Endothelial cell of umbilical vein (primary cell): ENCODE results near the gene ATP6V1G3. TPM values are rescaled to one million over a fixed set of nuclear protein-coding genes. Genes with fewer than 3 reads are reported as not detected.

Source experiments
- BruUV-seq: library from RNA; stranded (reverse); fragments of 400-500 nt; replicated peaks from 2 replicates; lab custom pipeline; 2021; lab: Mats Ljungman, UMichigan
- CTCF ChIA-PET: fragments of 300-600, 350-600 bp; sonication (Branson Sonifier 250); formaldehyde crosslinking; loops from one replicate; lab custom pipeline; 2021; ENCODE audit warnings: antibody characterized with exemption, inconsistent platforms; lab: Charles Lee
- POLR2A ChIA-PET: fragments of 300-600, 350-600 bp; sonication (Branson Sonifier 250); formaldehyde crosslinking; loops from one replicate; lab custom pipeline; 2021; ENCODE audit warnings: antibody characterized with exemption, inconsistent platforms; lab: Charles Lee
- DNase-seq: peaks from one replicate; pipeline ENCODE4 v3.0.0-alpha.2; 2011; ENCODE audit warnings: low read depth, low spot score
- FAIRE-seq: peaks from 2 replicates; lab custom pipeline; 2011; peaks lifted over from hg19 to GRCh38; lab: Jason Lieb, UNC
- H2AFZ ChIP-seq: 2 replicates; pipeline ENCODE4 v1.6.0; 2012; ENCODE audit warnings: low read depth, low read length, control low read depth, inconsistent platforms
- H3K27ac ChIP-seq: 2 replicates; pipeline ENCODE4 v1.5.1; 2011; ENCODE audit warnings: low read depth, mild to moderate bottlenecking, control low read depth, low read length, moderate library complexity; ENCODE audit not compliant: insufficient read depth
- H3K27me3 ChIP-seq, 2 experiments: 2 replicates each; pipeline versions ENCODE4 v1.6.0 to v1.6.1; 2011; ENCODE audit warnings: low read length in 2 of 2, mixed read lengths in 1 of 2; ENCODE audit not compliant: control insufficient read depth in 2 of 2, insufficient read depth in 2 of 2
- H3K36me3 ChIP-seq, 2 experiments: 2 replicates in 1 of 2; 3 replicates in 1 of 2; pipeline ENCODE4 v1.5.1; 2011; ENCODE audit warnings: low read length in 2 of 2, mild to moderate bottlenecking in 1 of 2, moderate library complexity in 1 of 2; ENCODE audit not compliant: control insufficient read depth in 2 of 2, insufficient read depth in 2 of 2; ENCODE audit errors: extremely low read depth in 1 of 2
- H3K4me1 ChIP-seq: 3 replicates; pipeline ENCODE4 v1.5.1; 2011; ENCODE audit warnings: mild to moderate bottlenecking, low read length; ENCODE audit not compliant: control insufficient read depth, insufficient read depth; ENCODE audit errors: extremely low read depth
- H3K4me2 ChIP-seq: 2 replicates; pipeline ENCODE4 v1.6.1; 2011; ENCODE audit warnings: low read length, control low read depth, mixed read lengths; ENCODE audit not compliant: insufficient read depth
- H3K4me3 ChIP-seq, 3 experiments: fragments of 200-600 bp in 1 of 3; sonication (generic), shearing (Covaris generic) in 1 of 3; replicated peaks in 1 of 3; 2 replicates each; pipeline ENCODE4 v1.5.1; 2011 to 2016; ENCODE audit warnings: control low read depth in 3 of 3, low read length in 3 of 3, mild to moderate bottlenecking in 2 of 3, inconsistent platforms in 1 of 3, low read depth in 1 of 3, moderate library complexity in 1 of 3; ENCODE audit not compliant: insufficient read depth in 1 of 3
- H3K79me2 ChIP-seq: 2 replicates; pipeline ENCODE4 v1.6.0; 2012; ENCODE audit warnings: low read length, inconsistent platforms; ENCODE audit not compliant: control insufficient read depth, insufficient read depth
- H3K9ac ChIP-seq: replicated peaks from 2 replicates; pipeline ENCODE3; 2011; ENCODE audit warnings: low read length, control low read depth; ENCODE audit not compliant: insufficient read depth; ENCODE audit errors: extremely low read depth
- H3K9me1 ChIP-seq: replicated peaks from 3 replicates; pipeline ENCODE4 v1.6.0; 2011; ENCODE audit warnings: mild to moderate bottlenecking, low read length; ENCODE audit not compliant: control insufficient read depth, insufficient read depth; ENCODE audit errors: extremely low read depth
- H3K9me3 ChIP-seq: replicated peaks from 2 replicates; pipeline ENCODE4 v1.5.1; 2012; ENCODE audit warnings: low read length, inconsistent platforms; ENCODE audit not compliant: control insufficient read depth, insufficient read depth
- H4K20me1 ChIP-seq: replicated peaks from 2 replicates; pipeline ENCODE3; 2011; ENCODE audit warnings: mild to moderate bottlenecking, low read length; ENCODE audit not compliant: control insufficient read depth, insufficient read depth; ENCODE audit errors: extremely low read depth
- CTCF ChIP-seq, 2 donors: IDR thresholded peaks; 1 replicate in 1 of 2; 2 replicates in 1 of 2; pipeline ENCODE4 v1.5.1; 2011; ENCODE audit warnings: low read length in 2 of 2, mild to moderate bottlenecking in 2 of 2, moderate library complexity in 2 of 2, control low read depth in 1 of 2, inconsistent platforms in 1 of 2, low read depth in 1 of 2; ENCODE audit not compliant: insufficient read depth in 1 of 2; ENCODE audit errors: extremely low read depth in 1 of 2
- JUN ChIP-seq: IDR thresholded peaks from 2 replicates; pipeline ENCODE4 v1.6.1; 2011; ENCODE audit warnings: borderline replicate concordance, low read depth; ENCODE audit not compliant: insufficient read length, insufficient read depth
- dilution Hi-C: fragments of 300-500 bp; cut with MboI; formaldehyde crosslinking; loops from one replicate; pipeline ENCODE4 v1.15.0; 2019; ENCODE audit warnings: low sequenced_read_pairs; ENCODE audit not compliant: extremely low pct_ligation_motif_present
- intact Hi-C: fragments of 100-400 bp; cut with micrococcal nuclease; formaldehyde crosslinking; loops from one replicate; pipeline ENCODE4 v1.10.0; 2022
- polyA plus RNA-seq, 4 experiments: library from polyadenylated mRNA; depleted of rRNA in 3 of 4; stranded (reverse) in 3 of 4; unstranded in 1 of 4; fragments of >200 nt; gene quantifications; 2 replicates each; pipeline versions ENCODE4 v1.2.1 to v1.2.3, GENCODE V29; 2011 to 2012; ENCODE audit warnings: missing spikeins in 1 of 4
- total RNA-seq: library from RNA; stranded (reverse); gene quantifications from 2 replicates; pipeline ENCODE4 v1.2.3, GENCODE V29; 2021

The ATP6V1G3 gene
- total and polyA plus RNA-seq, 2 donors (not counting 3 experiments of a cell fraction or from before 2014, with no cell fraction given) = not detected

- no TSS peak for BruUV-seq
- H3K9me1 ChIP-seq = no peaks in the 10 kb centered on the region
- dilution Hi-C loops = no loop called here
Observed at GRCh38 chr1:198520524-198521254, 19.8 kb downstream of the ATP6V1G3 start.

More at GRCh38 chr1:198520524-198521254, 19.8 kb downstream of the ATP6V1G3 start:
- POLR2A ChIA-PET = no interaction called here
- Histone ChIP-seq H4K20me1 (no peaks in the 10 kb centered on the region), H3K4me3 (no peak overlapping the region), H3K4me1 (no peaks in the 10 kb centered on the region), H3K27ac (no peak overlapping the region), H2AFZ (no peak overlapping the region), H3K27me3 (no peaks in the 10 kb centered on the region), H3K9ac (no peak overlapping the region), H3K4me2 (no peak overlapping the region), H3K36me3 (no peaks in the 10 kb centered on the region), H3K9me3 (no peaks in the 10 kb centered on the region), H3K79me2 (no peaks in the 10 kb centered on the region)
- FAIRE-seq (no peak), DNase-seq (no peak)
- TF ChIP-seq JUN (no peak), CTCF (IDR thresholded peaks at IDR 0.05; ENCODE audit: extremely low read depth in 1 of 2, insufficient read depth in 1 of 2, low read depth in 1 of 2, low read length in 2 of 2) (no peak)
- CTCF ChIA-PET = interaction anchor here (0.9 kb wide), 1 partner anchor 126 kb away, joined by 3 read pairs; no protein-coding TSS in a partner anchor
- intact Hi-C loops = no loop called here
